Esophagus muscularis mucosa (tissue), 4 donors: ENCODE data around the gene GPX3.

ENCODE experiments used
- EP300 ChIP-seq: sonication (generic); formaldehyde crosslinking; IDR thresholded peaks from one replicate; pipeline ENCODE4 v1.6.1; 2017; ENCODE audit warnings: antibody characterized with exemption
- POLR2A ChIP-seq: fragments of 450-650 bp; IDR thresholded peaks from one replicate; pipeline ENCODE4 v1.6.1; 2017; ENCODE audit warnings: antibody characterized with exemption, moderate library complexity, mild to moderate bottlenecking, low read depth
- TF ChIP-seq, protein P1 (sequence below), 3 experiments: fragments of 200-600 bp in 2 of 3; fragments of 450-650 bp in 1 of 3; sonication (generic) in 2 of 3; IDR thresholded peaks; one replicate each; pipeline ENCODE4 v1.5.1; 2017 to 2019; ENCODE audit warnings: antibody characterized with exemption in 3 of 3, mild to moderate bottlenecking in 2 of 3, moderate library complexity in 1 of 3

DNA sequence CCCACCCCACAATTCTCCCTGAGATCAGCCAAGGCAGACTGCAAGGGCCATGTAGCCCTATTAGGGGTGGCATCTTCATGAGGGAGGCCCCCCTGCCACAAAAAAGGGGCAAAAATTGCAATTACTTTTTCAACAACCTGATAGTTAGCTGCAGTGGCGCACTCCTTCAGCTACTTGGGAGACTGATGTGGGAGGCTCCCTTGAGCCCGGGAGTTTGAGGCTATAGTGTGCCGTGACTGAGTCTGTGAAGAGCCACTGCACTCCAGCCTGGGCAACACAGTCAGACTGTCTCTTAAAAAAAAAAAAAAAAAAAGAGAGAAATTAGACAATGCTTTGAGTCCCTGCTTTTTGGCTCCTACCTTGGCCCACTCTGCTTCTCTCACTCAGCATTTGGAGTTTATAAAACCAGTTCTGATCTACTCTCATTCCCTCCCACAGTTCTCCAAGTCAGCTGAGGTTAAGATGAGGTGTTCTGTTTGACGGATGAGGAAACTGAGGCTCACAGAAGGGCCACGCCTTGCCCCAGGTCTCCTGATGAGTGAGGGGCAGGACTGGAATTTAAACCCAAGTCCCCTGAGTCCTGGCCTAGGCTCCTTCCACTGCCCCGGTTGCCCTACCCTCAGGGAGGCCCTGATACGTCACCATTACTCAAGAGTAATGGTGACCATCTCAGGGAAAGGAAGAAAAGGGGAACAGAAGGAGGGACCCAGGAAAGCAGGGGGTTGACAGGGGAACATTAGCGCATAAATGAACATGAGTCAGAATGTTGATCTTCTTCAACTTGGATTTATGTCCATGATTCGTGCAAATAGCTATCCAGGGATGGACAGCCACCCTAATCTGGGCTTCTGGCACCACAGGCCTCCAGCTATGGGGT lies 9.0 kb downstream of the GPX3 start:
- TF ChIP-seq, protein P1, sequence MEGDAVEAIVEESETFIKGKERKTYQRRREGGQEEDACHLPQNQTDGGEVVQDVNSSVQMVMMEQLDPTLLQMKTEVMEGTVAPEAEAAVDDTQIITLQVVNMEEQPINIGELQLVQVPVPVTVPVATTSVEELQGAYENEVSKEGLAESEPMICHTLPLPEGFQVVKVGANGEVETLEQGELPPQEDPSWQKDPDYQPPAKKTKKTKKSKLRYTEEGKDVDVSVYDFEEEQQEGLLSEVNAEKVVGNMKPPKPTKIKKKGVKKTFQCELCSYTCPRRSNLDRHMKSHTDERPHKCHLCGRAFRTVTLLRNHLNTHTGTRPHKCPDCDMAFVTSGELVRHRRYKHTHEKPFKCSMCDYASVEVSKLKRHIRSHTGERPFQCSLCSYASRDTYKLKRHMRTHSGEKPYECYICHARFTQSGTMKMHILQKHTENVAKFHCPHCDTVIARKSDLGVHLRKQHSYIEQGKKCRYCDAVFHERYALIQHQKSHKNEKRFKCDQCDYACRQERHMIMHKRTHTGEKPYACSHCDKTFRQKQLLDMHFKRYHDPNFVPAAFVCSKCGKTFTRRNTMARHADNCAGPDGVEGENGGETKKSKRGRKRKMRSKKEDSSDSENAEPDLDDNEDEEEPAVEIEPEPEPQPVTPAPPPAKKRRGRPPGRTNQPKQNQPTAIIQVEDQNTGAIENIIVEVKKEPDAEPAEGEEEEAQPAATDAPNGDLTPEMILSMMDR (IDR thresholded peaks at IDR 0.05) = no peak
- no peak for TF ChIP-seq EP300
- TF ChIP-seq POLR2A = no peak
